ENCODE results near the gene MYL11.
A peak's percentile ranks its signal among the peaks of the same experiment; 100 is the strongest.
"Not testable (repeated sequence)": the region's sequence is repeated elsewhere in the genome, so short reads cannot be mapped to it uniquely, and the experiment has no call there.

Gene MYL11

GRCh38 chr16:30374538-30374937, at the start of gene MYL11:
TSS of gene MYL11 (plus strand) at chr16:30374802. CDS start at chr16:30374858, 56 bp downstream.
- no peak for DNase-seq (ENCODE audit: low read depth)

- DNase-seq (ENCODE audit: low read depth), result peak; percentile 63
Measured at GRCh38 chr16:30334473-30334989, 40.1 kb upstream of the MYL11 start.

- peak; percentile 55 for DNase-seq (ENCODE audit: low read depth)
Measured at GRCh38 chr16:30335028-30335597, 39.5 kb upstream of the MYL11 start.

GRCh38 chr16:30335598-30336474, 38.8 kb upstream of the MYL11 start:
- DNase-seq (ENCODE audit: low read depth), result no peak

- DNase-seq (ENCODE audit: low read depth), result not testable (repeated sequence)
Measured at GRCh38 chr16:30337964-30338357, 36.6 kb upstream of the MYL11 start.

- DNase-seq (ENCODE audit: low read depth), result not testable (repeated sequence)
Measured at GRCh38 chr16:30338715-30339114, 35.9 kb upstream of the MYL11 start.

GRCh38 chr16:30340621-30341020, 34.0 kb upstream of the MYL11 start:
- no peak for DNase-seq (ENCODE audit: low read depth)

GRCh38 chr16:30341971-30342370, 32.6 kb upstream of the MYL11 start:
- not testable (repeated sequence) for DNase-seq (ENCODE audit: low read depth)

- DNase-seq (ENCODE audit: low read depth), result no peak
Measured at GRCh38 chr16:30342751-30343490, 31.7 kb upstream of the MYL11 start.

GRCh38 chr16:30343491-30343820, 31.1 kb upstream of the MYL11 start:
- DNase-seq (ENCODE audit: low read depth), result not testable (repeated sequence)

GRCh38 chr16:30346286-30346685, 28.3 kb upstream of the MYL11 start:
- DNase-seq (ENCODE audit: low read depth), result no peak

GRCh38 chr16:30348113-30348512, 26.5 kb upstream of the MYL11 start:
- DNase-seq (ENCODE audit: low read depth), result no peak

- no peak for DNase-seq (ENCODE audit: low read depth)
Measured at GRCh38 chr16:30348929-30349328, 25.7 kb upstream of the MYL11 start.

- DNase-seq (ENCODE audit: low read depth), result no peak
Measured at GRCh38 chr16:30349675-30350074, 24.9 kb upstream of the MYL11 start.

GRCh38 chr16:30350134-30350871, 24.3 kb upstream of the MYL11 start:
- no peak for DNase-seq (ENCODE audit: low read depth)

- no peak for DNase-seq (ENCODE audit: low read depth)
Measured at GRCh38 chr16:30351001-30351441, 23.6 kb upstream of the MYL11 start.

GRCh38 chr16:30351586-30352419, 22.8 kb upstream of the MYL11 start:
- DNase-seq (ENCODE audit: low read depth), result no peak

- no peak for DNase-seq (ENCODE audit: low read depth)
Measured at GRCh38 chr16:30352488-30353401, 21.9 kb upstream of the MYL11 start.

- DNase-seq (ENCODE audit: low read depth), result no peak
Measured at GRCh38 chr16:30353438-30354129, 21.0 kb upstream of the MYL11 start.

Data from stimulated activated CD8-positive, alpha-beta memory T cell treated with anti-CD3 and anti-CD28 coated beads, Interleukin-7, amount 100 ng/mL, for 24 hours (primary cell).